Panc1 (cell line): ENCODE measurements around the gene C11orf52. TPM values are rescaled to one million over a fixed set of nuclear protein-coding genes. Genes with fewer than 3 reads are reported as not detected.

Experiments
- ATAC-seq: fragments of 200-7000 bp; cut with Tn5 transposase; 2 replicates; pipeline ENCODE4 v1.9.1; 2020; ENCODE audit warnings: mild to moderate bottlenecking, moderate library complexity
- BruUV-seq: library from RNA; stranded (reverse); fragments of 400-500 nt; replicated peaks from 2 replicates; lab custom pipeline; 2021; lab: Mats Ljungman, UMichigan
- CTCF ChIA-PET: fragments of 300-600 bp; sonication (Branson Sonifier 250); formaldehyde crosslinking; loops from one replicate; lab custom pipeline; 2022; ENCODE audit warnings: antibody characterized with exemption; lab: Charles Lee
- POLR2A ChIA-PET: fragments of 300-600 bp; sonication (Branson Sonifier 250); formaldehyde crosslinking; loops from one replicate; lab custom pipeline; 2022; ENCODE audit warnings: antibody characterized with exemption; lab: Charles Lee
- DNase-seq: peaks from one replicate; pipeline ENCODE4 v3.0.0-alpha.2; 2010; ENCODE audit warnings: low read depth, low spot score
- H3K27ac ChIP-seq: 2 replicates; pipeline ENCODE4 v1.5.1; 2011; ENCODE audit warnings: mild to moderate bottlenecking, low read length, inconsistent platforms
- H3K27me3 ChIP-seq: fragments of 200-500 bp; sonication (Bioruptor generic); 2 replicates; pipeline ENCODE4 v1.6.0; 2014; ENCODE audit warnings: low read length, inconsistent platforms; ENCODE audit not compliant: control insufficient read depth, insufficient read depth
- H3K36me3 ChIP-seq: fragments of 200-500 bp; sonication (Bioruptor generic); 2 replicates; pipeline ENCODE4 v1.5.1; 2014; ENCODE audit warnings: inconsistent platforms, mild to moderate bottlenecking, low read length, moderate library complexity; ENCODE audit not compliant: control insufficient read depth, insufficient read depth
- H3K4me1 ChIP-seq: 2 replicates; pipeline ENCODE4 v1.5.1; 2011; ENCODE audit warnings: inconsistent platforms, mild to moderate bottlenecking, low read length, moderate library complexity; ENCODE audit not compliant: control insufficient read depth, insufficient read depth
- H3K4me3 ChIP-seq, 2 experiments: 2 replicates each; pipeline ENCODE4 v1.5.1; 2011 to 2012; ENCODE audit warnings: low read depth in 2 of 2, low read length in 2 of 2, mild to moderate bottlenecking in 2 of 2, inconsistent platforms in 1 of 2, moderate library complexity in 1 of 2
- H3K9me3 ChIP-seq: fragments of 200-500 bp; sonication (Bioruptor generic); 2 replicates; pipeline ENCODE4 v1.5.1; 2014; ENCODE audit warnings: low read depth, mild to moderate bottlenecking, inconsistent platforms, low read length, moderate library complexity; ENCODE audit not compliant: control insufficient read depth, insufficient read depth
- POLR2AphosphoS5 ChIP-seq: IDR thresholded peaks from 2 replicates; pipeline ENCODE4 v1.6.1; 2012; ENCODE audit warnings: mild to moderate bottlenecking, low read depth, low read length, moderate library complexity
- SIN3A ChIP-seq: IDR thresholded peaks from 2 replicates; pipeline ENCODE4 v1.6.1; 2012; ENCODE audit warnings: low read depth, mild to moderate bottlenecking, low read length, moderate library complexity, borderline replicate concordance; ENCODE audit not compliant: insufficient read depth
- TCF7L2 ChIP-seq: IDR thresholded peaks from 2 replicates; pipeline ENCODE4 v1.6.1; 2011; ENCODE audit warnings: mild to moderate bottlenecking, low read depth, low read length, inconsistent platforms
- in situ Hi-C: cut with HindIII; loops from 2 replicates; pipeline ENCODE4 v1.10.0; 2016; ENCODE audit warnings: low sequenced_read_pairs, low pct_unique_long_range_greater_than_20kb
- intact Hi-C: fragments of 100-400 bp; cut with micrococcal nuclease; formaldehyde crosslinking; loops from one replicate; pipeline ENCODE4 v1.10.0; 2022; ENCODE audit not compliant: unreplicated experiment
- total RNA-seq: library from RNA; stranded (reverse); gene quantifications from one replicate; pipeline ENCODE4 v1.2.1, GENCODE V29; 2021; ENCODE audit not compliant: unreplicated experiment
- TF ChIP-seq, protein P1 (sequence below): fragments of 450-650 bp; IDR thresholded peaks from 2 replicates; pipeline ENCODE4 v1.5.1; 2017; ENCODE audit warnings: mild to moderate bottlenecking
- TF ChIP-seq, protein P2 (sequence below), 2 experiments: IDR thresholded peaks; 2 replicates each; pipeline ENCODE4 v1.6.1; 2011 to 2012; ENCODE audit warnings: low read depth in 2 of 2, control low read depth in 1 of 2, low read length in 1 of 2, mild to moderate bottlenecking in 1 of 2, moderate library complexity in 1 of 2; ENCODE audit not compliant: insufficient read depth in 1 of 2

The C11orf52 gene
- total RNA-seq, 1 experiment from 2014 or later: not detected

DNA sequence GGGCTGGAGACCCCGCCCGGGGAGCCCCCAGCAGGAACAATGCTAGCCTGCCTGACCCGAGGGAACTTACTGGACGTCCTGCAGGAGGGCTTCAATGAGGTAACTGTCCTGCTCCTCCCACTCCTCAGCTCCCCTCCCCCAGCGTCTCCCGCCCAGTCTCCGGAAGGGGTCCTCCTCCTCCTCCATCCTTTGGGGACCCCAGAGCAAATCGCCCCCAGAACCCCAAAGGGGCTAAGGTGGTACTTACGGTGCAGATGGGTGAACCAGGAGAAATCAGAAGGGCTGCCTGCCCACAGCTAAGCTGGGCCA is 18.7 kb downstream of the C11orf52 start:
- no peak for TF ChIP-seq SIN3A
- TF ChIP-seq, protein P1, sequence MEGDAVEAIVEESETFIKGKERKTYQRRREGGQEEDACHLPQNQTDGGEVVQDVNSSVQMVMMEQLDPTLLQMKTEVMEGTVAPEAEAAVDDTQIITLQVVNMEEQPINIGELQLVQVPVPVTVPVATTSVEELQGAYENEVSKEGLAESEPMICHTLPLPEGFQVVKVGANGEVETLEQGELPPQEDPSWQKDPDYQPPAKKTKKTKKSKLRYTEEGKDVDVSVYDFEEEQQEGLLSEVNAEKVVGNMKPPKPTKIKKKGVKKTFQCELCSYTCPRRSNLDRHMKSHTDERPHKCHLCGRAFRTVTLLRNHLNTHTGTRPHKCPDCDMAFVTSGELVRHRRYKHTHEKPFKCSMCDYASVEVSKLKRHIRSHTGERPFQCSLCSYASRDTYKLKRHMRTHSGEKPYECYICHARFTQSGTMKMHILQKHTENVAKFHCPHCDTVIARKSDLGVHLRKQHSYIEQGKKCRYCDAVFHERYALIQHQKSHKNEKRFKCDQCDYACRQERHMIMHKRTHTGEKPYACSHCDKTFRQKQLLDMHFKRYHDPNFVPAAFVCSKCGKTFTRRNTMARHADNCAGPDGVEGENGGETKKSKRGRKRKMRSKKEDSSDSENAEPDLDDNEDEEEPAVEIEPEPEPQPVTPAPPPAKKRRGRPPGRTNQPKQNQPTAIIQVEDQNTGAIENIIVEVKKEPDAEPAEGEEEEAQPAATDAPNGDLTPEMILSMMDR: no peak
- TF ChIP-seq TCF7L2: no peak
- Histone ChIP-seq H3K9me3 (no peaks in the 10 kb centered on the region), H3K27ac (peak overlapping the region; percentile 75), H3K27me3 (no peaks in the 10 kb centered on the region), H3K36me3 (no peaks in the 10 kb centered on the region), H3K4me1 (peaks cover 22% of the 10 kb centered on the region), H3K4me3 (peak overlapping the region; percentile 63 to 77)
- in situ Hi-C loops (no loop called here), intact Hi-C loops (no loop called here)
- ATAC-seq (peak; percentile 74), DNase-seq (no peak)
- ChIA-PET POLR2A (interaction anchor here (0.6 to 1.0 kb wide), 2 partner anchors 8 to 18 kb away, joined by 4 read pairs; no protein-coding TSS in a partner anchor), CTCF (interaction anchor here (0.5 to 2.2 kb wide), 2 partner anchors 15 to 45 kb away, joined by 3 to 12 read pairs; no protein-coding TSS in a partner anchor)
- no TSS peak for BruUV-seq

DNA sequence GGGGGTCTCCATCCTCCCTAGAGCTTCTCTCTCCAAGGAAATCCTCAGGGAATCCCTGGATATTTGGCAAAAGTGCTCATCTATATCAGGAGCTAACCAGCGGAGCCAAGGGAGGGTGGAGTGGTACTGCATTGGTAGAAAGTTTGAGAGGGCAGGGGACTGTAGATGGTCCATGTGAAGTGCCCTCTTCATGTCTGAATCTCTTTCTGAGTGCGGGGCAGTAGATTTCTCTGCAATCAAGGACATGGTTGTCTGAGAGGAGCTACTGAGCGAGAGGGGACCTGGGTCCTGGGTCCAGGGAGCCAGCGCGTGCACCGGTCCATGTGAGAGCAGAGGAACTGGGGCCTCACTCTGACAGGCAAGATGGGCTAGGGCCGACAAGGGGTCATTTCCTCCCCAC is 19.1 kb downstream of the C11orf52 start:
- DNase-seq (no peak), ATAC-seq (peak; percentile 24)
- H3K9me3 ChIP-seq: no peaks in the 10 kb centered on the region
- H3K4me1 ChIP-seq: peaks cover 22% of the 10 kb centered on the region
- ChIA-PET POLR2A (interaction anchor here (0.6 to 1.0 kb wide), 2 partner anchors 8 to 18 kb away, joined by 4 read pairs; no protein-coding TSS in a partner anchor), CTCF (interaction anchor here (0.5 to 2.2 kb wide), 2 partner anchors 15 to 44 kb away, joined by 3 to 12 read pairs; no protein-coding TSS in a partner anchor)
- in situ Hi-C loops: no loop called here
- H3K27ac ChIP-seq: peak overlapping the region; percentile 75
- no peaks in the 10 kb centered on the region for H3K27me3 ChIP-seq
- BruUV-seq: no TSS peak
- TF ChIP-seq POLR2AphosphoS5 (no peak), SIN3A (no peak), TCF7L2 (no peak)
- TF ChIP-seq, protein P1: no peak
- TF ChIP-seq, protein P2, sequence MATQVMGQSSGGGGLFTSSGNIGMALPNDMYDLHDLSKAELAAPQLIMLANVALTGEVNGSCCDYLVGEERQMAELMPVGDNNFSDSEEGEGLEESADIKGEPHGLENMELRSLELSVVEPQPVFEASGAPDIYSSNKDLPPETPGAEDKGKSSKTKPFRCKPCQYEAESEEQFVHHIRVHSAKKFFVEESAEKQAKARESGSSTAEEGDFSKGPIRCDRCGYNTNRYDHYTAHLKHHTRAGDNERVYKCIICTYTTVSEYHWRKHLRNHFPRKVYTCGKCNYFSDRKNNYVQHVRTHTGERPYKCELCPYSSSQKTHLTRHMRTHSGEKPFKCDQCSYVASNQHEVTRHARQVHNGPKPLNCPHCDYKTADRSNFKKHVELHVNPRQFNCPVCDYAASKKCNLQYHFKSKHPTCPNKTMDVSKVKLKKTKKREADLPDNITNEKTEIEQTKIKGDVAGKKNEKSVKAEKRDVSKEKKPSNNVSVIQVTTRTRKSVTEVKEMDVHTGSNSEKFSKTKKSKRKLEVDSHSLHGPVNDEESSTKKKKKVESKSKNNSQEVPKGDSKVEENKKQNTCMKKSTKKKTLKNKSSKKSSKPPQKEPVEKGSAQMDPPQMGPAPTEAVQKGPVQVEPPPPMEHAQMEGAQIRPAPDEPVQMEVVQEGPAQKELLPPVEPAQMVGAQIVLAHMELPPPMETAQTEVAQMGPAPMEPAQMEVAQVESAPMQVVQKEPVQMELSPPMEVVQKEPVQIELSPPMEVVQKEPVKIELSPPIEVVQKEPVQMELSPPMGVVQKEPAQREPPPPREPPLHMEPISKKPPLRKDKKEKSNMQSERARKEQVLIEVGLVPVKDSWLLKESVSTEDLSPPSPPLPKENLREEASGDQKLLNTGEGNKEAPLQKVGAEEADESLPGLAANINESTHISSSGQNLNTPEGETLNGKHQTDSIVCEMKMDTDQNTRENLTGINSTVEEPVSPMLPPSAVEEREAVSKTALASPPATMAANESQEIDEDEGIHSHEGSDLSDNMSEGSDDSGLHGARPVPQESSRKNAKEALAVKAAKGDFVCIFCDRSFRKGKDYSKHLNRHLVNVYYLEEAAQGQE (IDR thresholded peaks at IDR 0.05; ENCODE audit: insufficient read depth in 1 of 2, low read depth in 2 of 2, low read length in 1 of 2): no peak
- intact Hi-C loops: no loop called here
- H3K36me3 ChIP-seq: no peaks in the 10 kb centered on the region
- H3K4me3 ChIP-seq: peak overlapping the region; percentile 63 to 77
